ENCODE measurements around the gene STK38L.
A peak's percentile ranks its signal among the peaks of the same experiment; 100 is the strongest.

STK38L gene

GRCh38 chr12:27300226-27300625, 56.1 kb downstream of the STK38L start:
- TF ChIP-seq KLF1 (tag by site-specific recombination; IDR thresholded peaks at IDR 0.05) (no peak), ZNF530 (tag by site-specific recombination; IDR thresholded peaks at IDR 0.05; ENCODE audit: low read depth) (no peak), ZNF76 (tag by site-specific recombination; IDR thresholded peaks at IDR 0.05; ENCODE audit: borderline replicate concordance, low read depth) (no peak), ZNF280C (tag by site-specific recombination; IDR thresholded peaks at IDR 0.05) (no peak), MYNN (tag by site-specific recombination; IDR thresholded peaks at IDR 0.05; ENCODE audit: borderline replicate concordance) (no peak), ZNF24 (tag by site-specific recombination; IDR thresholded peaks at IDR 0.05) (no peak), IKZF3 (tag by site-specific recombination; IDR thresholded peaks at IDR 0.05) (no peak), ZNF274 (IDR thresholded peaks at IDR 0.05; ENCODE audit: low read length) (no peak), ZNF274 (tag by site-specific recombination; IDR thresholded peaks at IDR 0.05; ENCODE audit: borderline replicate concordance) (no peak), ZFP69B (tag by site-specific recombination; IDR thresholded peaks at IDR 0.05) (no peak), ZBTB26 (tag by site-specific recombination; optimal IDR thresholded peaks at IDR 0.05) (no peak)
- ChIA-PET POLR2A (no interaction called here), CTCF (interaction anchor here (0.5 to 0.6 kb wide), 3 partner anchors 10 to 93 kb away, joined by 3 to 4 read pairs (median 3); no protein-coding TSS in a partner anchor)
- Histone ChIP-seq H3K27ac (ENCODE audit: extremely low read depth, low read depth, low read length) (no peak overlapping the region), H3K9me3 (ENCODE audit: control insufficient read depth, insufficient read depth, low read depth, low read length) (no peaks in the 10 kb centered on the region), H3K36me3 (ENCODE audit: control insufficient read depth in 2 of 2, insufficient read depth in 1 of 2, low read length in 2 of 2) (peaks cover 14 to 22% of the 10 kb centered on the region in 2 experiments), H3K4me3 (ENCODE audit: low read depth, low read length) (no peak overlapping the region), H3K4me1 (ENCODE audit: control insufficient read depth, insufficient read depth, low read length) (peaks cover 5% of the 10 kb centered on the region)

DNA sequence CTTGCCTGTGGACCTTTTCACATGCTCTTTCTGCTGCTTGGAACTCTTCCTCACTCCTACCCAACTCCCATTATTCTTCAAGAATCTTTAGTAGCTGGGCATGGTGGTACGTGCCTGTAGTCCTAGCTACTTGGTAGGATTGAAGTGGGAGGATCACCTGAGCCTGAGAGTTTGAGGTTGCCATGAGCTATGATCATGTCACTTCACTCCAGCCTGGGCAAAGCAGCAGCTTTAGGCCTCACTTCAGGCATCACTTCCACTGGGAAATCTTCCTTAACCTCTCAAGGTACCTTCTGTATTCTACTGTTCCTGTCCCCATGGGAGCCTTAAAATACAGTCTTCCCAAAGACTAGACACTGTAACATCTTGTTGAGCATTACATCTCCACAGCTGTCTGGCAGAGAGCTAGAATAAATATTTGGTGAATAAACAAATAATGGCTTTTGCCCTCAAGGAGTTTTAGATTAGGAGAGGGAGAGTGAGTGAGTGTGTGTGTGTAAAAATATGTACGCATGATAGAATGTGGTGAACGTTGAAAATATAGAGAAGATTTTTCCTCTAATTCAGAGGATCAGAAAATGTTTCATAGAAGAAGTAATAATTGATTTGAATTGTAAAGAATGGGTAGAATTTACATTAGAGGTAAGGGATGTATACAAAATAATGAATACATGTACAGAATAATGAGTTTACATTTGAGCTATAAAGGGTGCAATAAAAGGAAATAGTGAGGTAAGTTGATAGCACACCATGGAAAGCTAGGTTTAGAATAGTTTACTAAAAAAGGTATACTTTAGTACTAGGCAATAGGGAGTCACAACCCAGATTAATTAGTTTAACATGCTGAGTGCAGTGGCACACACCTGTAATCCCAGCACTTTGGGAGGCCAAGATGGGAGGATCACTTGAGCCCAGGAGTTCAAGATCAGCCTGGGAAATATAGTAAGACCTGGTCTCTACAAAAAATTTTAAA, 59.3 kb downstream of the STK38L start:
- H3K4me3 ChIP-seq (ENCODE audit: low read depth, low read length) = no peak overlapping the region
- ChIA-PET CTCF (interaction anchor here (0.5 to 6.2 kb wide), 11 partner anchors 14 to 1881 kb away, joined by 3 to 65 read pairs (median 3); partner anchors contain the start of gene TM7SF3), POLR2A (interaction anchor here (0.7 kb wide), 1 partner anchor 59 kb away, joined by 4 read pairs; the partner anchor contains the start of gene STK38L)
- H3K4me1 ChIP-seq (ENCODE audit: control insufficient read depth, insufficient read depth, low read length) = peaks cover 13% of the 10 kb centered on the region
- no peaks in the 10 kb centered on the region for H3K9me3 ChIP-seq (ENCODE audit: control insufficient read depth, insufficient read depth, low read depth, low read length)
- H3K36me3 ChIP-seq (ENCODE audit: control insufficient read depth in 2 of 2, insufficient read depth in 1 of 2, low read length in 2 of 2) = peaks cover 8 to 28% of the 10 kb centered on the region in 2 experiments
- peak overlapping the region; percentile 38 for H3K27ac ChIP-seq (ENCODE audit: extremely low read depth, low read depth, low read length)
- TF ChIP-seq ZNF510 (tag by site-specific recombination; IDR thresholded peaks at IDR 0.05; ENCODE audit: insufficient replicate concordance) = no peak
- TF ChIP-seq ZNF639 (tag by site-specific recombination; IDR thresholded peaks at IDR 0.05) = no peak
- TF ChIP-seq ZNF843 (tag by site-specific recombination; IDR thresholded peaks at IDR 0.05) = peak; percentile 56; the same call in 1 of the 2 replicates
- TF ChIP-seq, protein P1, sequence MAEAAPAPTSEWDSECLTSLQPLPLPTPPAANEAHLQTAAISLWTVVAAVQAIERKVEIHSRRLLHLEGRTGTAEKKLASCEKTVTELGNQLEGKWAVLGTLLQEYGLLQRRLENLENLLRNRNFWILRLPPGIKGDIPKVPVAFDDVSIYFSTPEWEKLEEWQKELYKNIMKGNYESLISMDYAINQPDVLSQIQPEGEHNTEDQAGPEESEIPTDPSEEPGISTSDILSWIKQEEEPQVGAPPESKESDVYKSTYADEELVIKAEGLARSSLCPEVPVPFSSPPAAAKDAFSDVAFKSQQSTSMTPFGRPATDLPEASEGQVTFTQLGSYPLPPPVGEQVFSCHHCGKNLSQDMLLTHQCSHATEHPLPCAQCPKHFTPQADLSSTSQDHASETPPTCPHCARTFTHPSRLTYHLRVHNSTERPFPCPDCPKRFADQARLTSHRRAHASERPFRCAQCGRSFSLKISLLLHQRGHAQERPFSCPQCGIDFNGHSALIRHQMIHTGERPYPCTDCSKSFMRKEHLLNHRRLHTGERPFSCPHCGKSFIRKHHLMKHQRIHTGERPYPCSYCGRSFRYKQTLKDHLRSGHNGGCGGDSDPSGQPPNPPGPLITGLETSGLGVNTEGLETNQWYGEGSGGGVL (tag by site-specific recombination; IDR thresholded peaks at IDR 0.05) = peak; percentile 66; the same call in 1 of the 2 replicates
- TF ChIP-seq ZNF302 (tag by site-specific recombination; IDR thresholded peaks at IDR 0.05; ENCODE audit: low read depth) = peak; percentile 68; the same call in 1 of the 2 replicates
- TF ChIP-seq ZEB2 (tag by site-specific recombination; IDR thresholded peaks at IDR 0.05) = peak; percentile 21; the same call in 1 of the 2 replicates
- TF ChIP-seq, protein P2, sequence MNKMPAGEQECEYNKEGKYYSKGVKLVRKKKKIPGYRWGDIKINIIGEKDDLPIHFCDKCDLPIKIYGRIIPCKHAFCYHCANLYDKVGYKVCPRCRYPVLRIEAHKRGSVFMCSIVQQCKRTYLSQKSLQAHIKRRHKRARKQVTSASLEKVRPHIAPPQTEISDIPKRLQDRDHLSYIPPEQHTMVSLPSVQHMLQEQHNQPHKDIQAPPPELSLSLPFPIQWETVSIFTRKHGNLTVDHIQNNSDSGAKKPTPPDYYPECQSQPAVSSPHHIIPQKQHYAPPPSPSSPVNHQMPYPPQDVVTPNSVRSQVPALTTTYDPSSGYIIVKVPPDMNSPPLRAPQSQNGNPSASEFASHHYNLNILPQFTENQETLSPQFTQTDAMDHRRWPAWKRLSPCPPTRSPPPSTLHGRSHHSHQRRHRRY (tag by site-specific recombination; IDR thresholded peaks at IDR 0.05) = no peak
- peak; percentile 20; the same call in 1 of the 2 replicates for TF ChIP-seq FEZF1 (tag by site-specific recombination; IDR thresholded peaks at IDR 0.05)
- no peak for TF ChIP-seq KLF7 (tag by site-specific recombination; IDR thresholded peaks at IDR 0.05; ENCODE audit: borderline replicate concordance)
- TF ChIP-seq ZBTB17 (tag by site-specific recombination; IDR thresholded peaks at IDR 0.05) = 0 out of 2 replicates have a peak, but pooled peaks have one; percentile 29
- 0 out of 2 replicates have a peak, but pooled peaks have one; percentile 34 for TF ChIP-seq BCL11A (tag by site-specific recombination; IDR thresholded peaks at IDR 0.05; ENCODE audit: low read depth)
